HL-60/S4 treated with retinoic acid at 250 ng/mL for 4 days and 3 days (cell line): ENCODE results near the gene MICALL2.

Source experiments
- in situ Hi-C: fragments of 300-500 bp; cut with MboI; formaldehyde crosslinking; loops from 2 replicates; pipeline ENCODE4 v1.7.0; 2022; ENCODE audit warnings: low sequenced_read_pairs

Gene MICALL2

DNA sequence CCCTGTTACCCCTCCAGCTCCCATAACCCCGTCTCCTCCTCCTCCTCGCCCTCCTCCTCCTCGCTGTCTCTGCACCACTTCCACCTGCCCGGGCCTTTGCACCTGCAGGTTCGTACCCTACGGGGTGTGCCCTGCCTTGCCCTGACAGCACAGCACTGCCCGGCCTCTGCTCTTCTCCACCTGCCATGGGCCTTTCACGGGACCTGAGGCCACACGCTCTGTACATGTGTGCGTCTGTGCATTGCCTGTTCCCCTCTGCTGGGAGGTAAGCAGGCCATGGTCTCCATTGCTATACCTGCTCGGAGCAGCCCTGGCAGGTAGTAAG, 40.0 kb downstream of the MICALL2 start:
- in situ Hi-C loops: no loop called here

- in situ Hi-C loops: no loop called here
Measured at GRCh38 chr7:1418505-1419309, 40.6 kb downstream of the MICALL2 start.

DNA sequence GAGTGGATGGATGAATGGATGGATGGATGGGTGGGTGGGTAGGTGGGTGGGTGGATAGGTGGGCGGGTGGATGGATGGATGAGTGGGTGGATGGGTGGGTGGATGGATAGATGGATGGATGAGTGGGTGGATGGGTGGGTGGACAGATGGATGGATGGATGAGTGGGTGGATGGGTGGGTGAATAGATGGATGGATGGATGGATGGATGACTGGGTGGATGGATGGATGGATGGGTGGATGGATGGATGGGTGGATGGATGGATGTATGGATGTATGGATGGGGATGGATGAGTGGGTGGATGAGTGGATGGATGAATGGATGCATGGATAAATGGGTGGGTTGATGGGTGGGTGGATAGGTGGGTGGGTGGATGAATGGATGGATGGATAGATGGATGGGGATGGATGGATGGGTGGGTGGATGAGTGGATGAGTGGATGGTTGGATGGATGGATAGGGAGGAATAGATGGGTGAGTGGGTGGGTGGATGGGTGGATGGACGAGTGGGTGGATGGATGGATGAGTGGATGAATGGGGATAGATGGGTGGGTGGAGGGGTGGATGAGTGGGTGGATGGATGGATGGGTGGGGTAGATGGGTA, 43.8 kb downstream of the MICALL2 start:
- in situ Hi-C loops: no loop called here

- in situ Hi-C loops: no loop called here
Measured at GRCh38 chr7:1413936-1414639, 45.2 kb downstream of the MICALL2 start.

DNA sequence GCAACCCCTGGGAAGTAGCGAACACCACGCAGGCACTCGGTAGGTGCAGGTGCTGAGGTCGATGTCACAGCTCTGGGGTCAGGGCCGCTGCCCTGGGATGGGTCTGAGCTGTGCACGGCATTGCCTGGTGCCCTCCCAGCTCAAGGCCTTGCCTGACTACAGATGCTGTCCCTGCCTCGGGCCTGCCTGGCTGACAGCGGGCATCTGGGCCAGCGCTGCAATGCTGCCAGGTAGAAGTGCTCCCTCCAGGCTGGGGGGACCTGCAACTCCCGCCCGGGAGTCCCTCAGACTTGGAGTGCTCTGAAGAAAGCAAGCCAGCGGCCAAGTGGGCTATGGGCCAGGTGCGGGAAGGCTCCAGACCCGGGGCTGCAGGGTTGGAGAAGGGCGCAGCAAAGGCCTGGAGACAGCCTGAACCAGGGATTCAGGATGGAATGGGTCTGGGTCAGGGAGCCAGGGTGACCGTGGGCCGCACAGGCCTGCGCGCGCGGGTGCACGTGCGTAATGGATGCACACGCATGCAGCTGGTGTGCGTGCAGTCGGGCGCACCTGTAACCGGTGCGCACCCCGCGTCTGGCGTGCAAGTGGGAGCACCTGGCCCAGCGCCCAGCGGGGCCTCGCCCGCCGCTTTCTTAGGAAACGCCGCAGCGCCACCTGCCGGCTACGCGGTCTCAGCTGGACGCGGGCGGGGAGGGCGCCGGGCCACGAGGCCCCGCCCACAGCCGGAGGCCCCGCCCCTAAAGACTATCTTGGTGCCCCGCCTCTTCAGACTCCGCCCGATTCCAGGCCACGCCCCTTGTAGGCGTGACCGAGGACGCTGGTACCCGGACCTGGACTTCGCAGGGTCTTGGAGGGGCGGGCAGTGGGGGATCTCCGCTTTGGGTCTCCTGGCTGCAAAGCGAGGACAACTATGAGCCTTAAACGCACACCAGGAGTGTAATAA, 46.7 kb downstream of the MICALL2 start:
- in situ Hi-C loops: no loop called here

GRCh38 chr7:1411414-1411813, 47.9 kb downstream of the MICALL2 start:
- in situ Hi-C loops: no loop called here

DNA sequence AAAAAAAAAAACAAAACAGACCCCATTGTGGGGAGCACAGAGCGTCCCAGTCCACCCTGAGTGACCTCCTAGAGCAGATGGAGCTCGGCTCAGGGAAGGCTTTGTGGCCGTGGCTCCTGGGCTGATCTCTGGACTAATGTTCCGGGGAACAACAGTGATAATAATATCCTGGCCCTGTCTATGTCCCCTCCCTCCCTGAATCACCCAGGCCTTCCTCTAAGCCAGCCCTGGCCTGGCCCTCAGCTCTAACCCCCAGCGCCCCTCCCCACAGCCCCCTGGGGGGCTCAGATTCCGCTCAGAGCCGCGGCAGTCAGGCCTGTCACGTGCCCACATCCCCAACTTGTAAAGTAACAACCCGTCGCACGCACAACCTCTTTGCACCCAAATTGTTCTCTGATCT, 48.3 kb downstream of the MICALL2 start:
- in situ Hi-C loops: no loop called here

- in situ Hi-C loops: no loop called here
Measured at GRCh38 chr7:1409555-1409954, 49.7 kb downstream of the MICALL2 start.

DNA sequence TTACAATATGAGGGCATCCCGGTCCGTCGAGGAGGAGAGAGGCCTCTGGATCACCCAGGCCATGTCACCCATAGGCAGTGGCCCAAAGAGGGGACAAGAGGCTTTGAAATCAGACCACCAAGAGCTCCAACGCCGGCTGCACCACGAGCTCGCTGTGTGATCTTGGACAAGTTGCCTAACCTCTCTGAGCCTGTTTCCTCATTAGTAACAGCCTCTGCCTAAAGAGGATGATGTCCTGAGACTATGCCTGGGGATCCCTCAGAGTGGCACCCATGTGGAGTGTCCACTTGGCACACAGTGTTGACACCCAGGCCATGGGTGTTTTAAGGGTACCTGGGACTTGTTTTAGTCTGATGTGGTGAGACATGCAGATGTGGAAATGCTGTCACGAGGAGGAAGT, 50.8 kb downstream of the MICALL2 start:
- in situ Hi-C loops: no loop called here

GRCh38 chr7:1407892-1408291, 51.4 kb downstream of the MICALL2 start:
- in situ Hi-C loops: no loop called here

- in situ Hi-C loops: no loop called here
Measured at GRCh38 chr7:1404898-1405548, 54.2 kb downstream of the MICALL2 start.

- in situ Hi-C loops: no loop called here
Measured at GRCh38 chr7:1404460-1404809, 54.8 kb downstream of the MICALL2 start.

- in situ Hi-C loops: no loop called here
Measured at GRCh38 chr7:1403638-1404459, 55.4 kb downstream of the MICALL2 start.

- in situ Hi-C loops: no loop called here
Measured at GRCh38 chr7:1402791-1403637, 56.3 kb downstream of the MICALL2 start.

GRCh38 chr7:1402110-1402790, 57.0 kb downstream of the MICALL2 start:
- in situ Hi-C loops: no loop called here

DNA sequence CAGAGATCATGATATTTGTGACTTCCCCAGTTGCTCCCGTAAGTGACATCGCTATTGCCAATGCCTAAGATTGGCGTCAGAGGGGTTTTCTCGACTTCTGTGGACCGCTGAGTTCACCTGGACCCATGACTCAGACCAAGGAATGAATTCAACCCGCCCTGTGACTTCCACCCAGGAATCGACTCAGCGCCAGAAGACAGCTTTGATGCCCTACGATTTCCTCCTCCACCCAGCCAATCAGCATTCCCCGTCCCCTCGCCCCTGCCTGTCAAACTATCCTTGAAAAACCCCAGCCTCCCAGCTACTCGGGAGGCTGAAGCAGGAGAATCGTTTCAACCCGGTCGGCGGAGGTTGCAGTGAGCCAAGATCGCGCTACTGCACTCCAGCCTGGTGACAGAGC, 58.3 kb downstream of the MICALL2 start:
- in situ Hi-C loops: no loop called here

- in situ Hi-C loops: no loop called here
Measured at GRCh38 chr7:1400371-1400770, 58.9 kb downstream of the MICALL2 start.
